Panc1 (cell line): ENCODE results near the gene U2AF1L4. TPM values are rescaled to one million over a fixed set of nuclear protein-coding genes. Genes with fewer than 3 reads are reported as not detected.

Experiments used
- ATAC-seq: fragments of 200-7000 bp; cut with Tn5 transposase; 2 replicates; pipeline ENCODE4 v1.9.1; 2020; ENCODE audit warnings: mild to moderate bottlenecking, moderate library complexity
- BruUV-seq: library from RNA; stranded (reverse); fragments of 400-500 nt; replicated peaks from 2 replicates; lab custom pipeline; 2021; lab: Mats Ljungman, UMichigan
- CTCF ChIA-PET: fragments of 300-600 bp; sonication (Branson Sonifier 250); formaldehyde crosslinking; loops from one replicate; lab custom pipeline; 2022; ENCODE audit warnings: antibody characterized with exemption; lab: Charles Lee
- POLR2A ChIA-PET: fragments of 300-600 bp; sonication (Branson Sonifier 250); formaldehyde crosslinking; loops from one replicate; lab custom pipeline; 2022; ENCODE audit warnings: antibody characterized with exemption; lab: Charles Lee
- DNase-seq: peaks from one replicate; pipeline ENCODE4 v3.0.0-alpha.2; 2010; ENCODE audit warnings: low read depth, low spot score
- H3K27ac ChIP-seq: 2 replicates; pipeline ENCODE4 v1.5.1; 2011; ENCODE audit warnings: mild to moderate bottlenecking, low read length, inconsistent platforms
- H3K27me3 ChIP-seq: fragments of 200-500 bp; sonication (Bioruptor generic); 2 replicates; pipeline ENCODE4 v1.6.0; 2014; ENCODE audit warnings: low read length, inconsistent platforms; ENCODE audit not compliant: control insufficient read depth, insufficient read depth
- H3K36me3 ChIP-seq: fragments of 200-500 bp; sonication (Bioruptor generic); 2 replicates; pipeline ENCODE4 v1.5.1; 2014; ENCODE audit warnings: inconsistent platforms, mild to moderate bottlenecking, low read length, moderate library complexity; ENCODE audit not compliant: control insufficient read depth, insufficient read depth
- H3K4me1 ChIP-seq: 2 replicates; pipeline ENCODE4 v1.5.1; 2011; ENCODE audit warnings: inconsistent platforms, mild to moderate bottlenecking, low read length, moderate library complexity; ENCODE audit not compliant: control insufficient read depth, insufficient read depth
- H3K4me3 ChIP-seq, 2 experiments: 2 replicates each; pipeline ENCODE4 v1.5.1; 2011 to 2012; ENCODE audit warnings: low read depth in 2 of 2, low read length in 2 of 2, mild to moderate bottlenecking in 2 of 2, inconsistent platforms in 1 of 2, moderate library complexity in 1 of 2
- H3K9me3 ChIP-seq: fragments of 200-500 bp; sonication (Bioruptor generic); 2 replicates; pipeline ENCODE4 v1.5.1; 2014; ENCODE audit warnings: low read depth, mild to moderate bottlenecking, inconsistent platforms, low read length, moderate library complexity; ENCODE audit not compliant: control insufficient read depth, insufficient read depth
- CTCF ChIP-seq: fragments of 450-650 bp; IDR thresholded peaks from 2 replicates; pipeline ENCODE4 v1.5.1; 2017; ENCODE audit warnings: mild to moderate bottlenecking
- POLR2AphosphoS5 ChIP-seq: IDR thresholded peaks from 2 replicates; pipeline ENCODE4 v1.6.1; 2012; ENCODE audit warnings: mild to moderate bottlenecking, low read depth, low read length, moderate library complexity
- REST ChIP-seq, 2 experiments: IDR thresholded peaks; 2 replicates each; pipeline ENCODE4 v1.6.1; 2011 to 2012; ENCODE audit warnings: low read depth in 2 of 2, control low read depth in 1 of 2, low read length in 1 of 2, mild to moderate bottlenecking in 1 of 2, moderate library complexity in 1 of 2; ENCODE audit not compliant: insufficient read depth in 1 of 2
- SIN3A ChIP-seq: IDR thresholded peaks from 2 replicates; pipeline ENCODE4 v1.6.1; 2012; ENCODE audit warnings: low read depth, mild to moderate bottlenecking, low read length, moderate library complexity, borderline replicate concordance; ENCODE audit not compliant: insufficient read depth
- TCF7L2 ChIP-seq: IDR thresholded peaks from 2 replicates; pipeline ENCODE4 v1.6.1; 2011; ENCODE audit warnings: mild to moderate bottlenecking, low read depth, low read length, inconsistent platforms
- in situ Hi-C: cut with HindIII; loops from 2 replicates; pipeline ENCODE4 v1.10.0; 2016; ENCODE audit warnings: low sequenced_read_pairs, low pct_unique_long_range_greater_than_20kb
- intact Hi-C: fragments of 100-400 bp; cut with micrococcal nuclease; formaldehyde crosslinking; loops from one replicate; pipeline ENCODE4 v1.10.0; 2022; ENCODE audit not compliant: unreplicated experiment
- total RNA-seq: library from RNA; stranded (reverse); gene quantifications from one replicate; pipeline ENCODE4 v1.2.1, GENCODE V29; 2021; ENCODE audit not compliant: unreplicated experiment

U2AF1L4 gene
- total RNA-seq, 1 experiment from 2014 or later, result 29.8 TPM

GRCh38 chr19:35784503-35785338 lies 39.5 kb upstream of the U2AF1L4 start:
- intact Hi-C loops, result no loop called here
- in situ Hi-C loops, result no loop called here
- no TSS peak for BruUV-seq
- ChIA-PET CTCF (interaction anchor here (0.6 to 0.7 kb wide), 2 partner anchors 23 to 35 kb away, joined by 4 read pairs; no protein-coding TSS in a partner anchor), POLR2A (interaction anchor here (0.7 kb wide), 1 partner anchor 71 kb away, joined by 15 read pairs; no protein-coding TSS in a partner anchor)
- DNase-seq, result no peak
- H3K4me3 ChIP-seq, result no peak overlapping the region
- TF ChIP-seq SIN3A (no peak), CTCF (no peak), POLR2AphosphoS5 (no peak), REST (IDR thresholded peaks at IDR 0.05; ENCODE audit: insufficient read depth in 1 of 2, low read depth in 2 of 2, low read length in 1 of 2) (no peak), TCF7L2 (no peak)
- no peaks in the 10 kb centered on the region; the same call in 1 of the 2 replicates for H3K4me1 ChIP-seq
- no peaks in the 10 kb centered on the region for H3K9me3 ChIP-seq
- no peak overlapping the region for H3K27ac ChIP-seq
- H3K36me3 ChIP-seq, result no peaks in the 10 kb centered on the region
- no peak for ATAC-seq
- no peaks in the 10 kb centered on the region for H3K27me3 ChIP-seq

- Histone ChIP-seq H3K4me1 (no peaks in the 10 kb centered on the region; the same call in 1 of the 2 replicates), H3K36me3 (no peaks in the 10 kb centered on the region), H3K9me3 (no peaks in the 10 kb centered on the region), H3K27ac (no peak overlapping the region), H3K4me3 (no peak overlapping the region), H3K27me3 (no peaks in the 10 kb centered on the region)
- BruUV-seq, result no TSS peak
- TF ChIP-seq TCF7L2 (no peak), REST (IDR thresholded peaks at IDR 0.05; ENCODE audit: insufficient read depth in 1 of 2, low read depth in 2 of 2, low read length in 1 of 2) (no peak), CTCF (no peak), SIN3A (no peak), POLR2AphosphoS5 (no peak)
- intact Hi-C loops, result no loop called here
- ATAC-seq (no peak), DNase-seq (no peak)
- in situ Hi-C loops, result no loop called here
- ChIA-PET CTCF (interaction anchor here (0.6 to 0.7 kb wide), 2 partner anchors 22 to 36 kb away, joined by 4 read pairs; no protein-coding TSS in a partner anchor), POLR2A (interaction anchor here (0.7 kb wide), 1 partner anchor 72 kb away, joined by 15 read pairs; no protein-coding TSS in a partner anchor)
Observed at GRCh38 chr19:35783469-35784434, 38.5 kb upstream of the U2AF1L4 start.
